HG03558 (cell line): Measurements from ENCODE around the gene ABCG2.

Experiments
- ATAC-seq: cut with Tn5 transposase; IDR thresholded peaks from one replicate; pipeline ENCODE4 v1.9.1; 2021; ENCODE audit warnings: moderate number of reproducible peaks; ENCODE audit not compliant: unreplicated experiment; ENCODE audit errors: extremely low read depth

The ABCG2 gene

GRCh38 chr4:88158489-88159228 is at the start of gene ABCG2:
Gene ABCG2 (minus strand): TSS chr4:88158639. CDS start chr4:88139995, 18,644 bp downstream.
- ATAC-seq: no peak

GRCh38 chr4:88208156-88208555 is 49.7 kb upstream of the ABCG2 start:
- no peak for ATAC-seq

- ATAC-seq: no peak
Measured at GRCh38 chr4:88207171-88207570, 48.7 kb upstream of the ABCG2 start.

GRCh38 chr4:88204882-88205281 is 46.4 kb upstream of the ABCG2 start:
- no peak for ATAC-seq

- ATAC-seq: no peak
Measured at GRCh38 chr4:88202443-88202842, 44.0 kb upstream of the ABCG2 start.

GRCh38 chr4:88200186-88200585 is 41.7 kb upstream of the ABCG2 start:
- no peak for ATAC-seq

GRCh38 chr4:88196523-88197185 is 38.2 kb upstream of the ABCG2 start:
- no peak for ATAC-seq

- ATAC-seq: no peak
Measured at GRCh38 chr4:88196013-88196365, 37.5 kb upstream of the ABCG2 start.

GRCh38 chr4:88195328-88196012 is 37.0 kb upstream of the ABCG2 start:
- ATAC-seq: no peak

GRCh38 chr4:88191404-88191803 is 33.0 kb upstream of the ABCG2 start:
- no peak for ATAC-seq

GRCh38 chr4:88189881-88190585 is 31.6 kb upstream of the ABCG2 start:
- no peak for ATAC-seq

- no peak for ATAC-seq
Measured at GRCh38 chr4:88189418-88189738, 30.9 kb upstream of the ABCG2 start.

GRCh38 chr4:88188738-88189417 is 30.4 kb upstream of the ABCG2 start:
- ATAC-seq: no peak

- no peak for ATAC-seq
Measured at GRCh38 chr4:88187766-88188165, 29.3 kb upstream of the ABCG2 start.

GRCh38 chr4:88185906-88186305 is 27.5 kb upstream of the ABCG2 start:
- no peak for ATAC-seq

GRCh38 chr4:88179261-88179660 is 20.8 kb upstream of the ABCG2 start:
- no peak for ATAC-seq

GRCh38 chr4:88178626-88179231 is 20.3 kb upstream of the ABCG2 start:
- ATAC-seq: no peak

- ATAC-seq: no peak
Measured at GRCh38 chr4:88177983-88178625, 19.7 kb upstream of the ABCG2 start.

GRCh38 chr4:88172987-88173386 is 14.5 kb upstream of the ABCG2 start:
- no peak for ATAC-seq

GRCh38 chr4:88171206-88171605 is 12.8 kb upstream of the ABCG2 start:
- ATAC-seq: no peak
